ENCODE results near the gene CD8B.

Gene CD8B

DNA sequence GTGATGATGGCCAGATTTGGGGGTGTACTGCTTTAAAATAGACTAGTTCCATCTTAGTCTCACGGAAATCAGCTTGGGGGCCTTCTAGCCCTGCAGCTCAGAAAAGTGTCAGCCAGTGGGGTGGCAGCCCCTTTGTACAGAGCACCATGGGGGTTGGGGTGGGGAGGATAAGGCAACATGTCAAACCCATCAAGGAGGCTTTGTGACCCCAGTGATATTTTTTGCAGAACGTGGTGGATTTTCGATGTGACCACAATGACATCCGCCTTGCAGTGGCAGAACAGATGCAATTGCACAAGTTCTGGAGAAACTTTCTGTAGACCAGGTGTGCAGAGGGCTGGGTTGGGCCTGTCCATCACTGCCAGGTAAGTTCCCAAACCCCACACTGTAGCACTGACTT is 67.9 kb downstream of the CD8B start:
- DNase-seq = no peak

DNA sequence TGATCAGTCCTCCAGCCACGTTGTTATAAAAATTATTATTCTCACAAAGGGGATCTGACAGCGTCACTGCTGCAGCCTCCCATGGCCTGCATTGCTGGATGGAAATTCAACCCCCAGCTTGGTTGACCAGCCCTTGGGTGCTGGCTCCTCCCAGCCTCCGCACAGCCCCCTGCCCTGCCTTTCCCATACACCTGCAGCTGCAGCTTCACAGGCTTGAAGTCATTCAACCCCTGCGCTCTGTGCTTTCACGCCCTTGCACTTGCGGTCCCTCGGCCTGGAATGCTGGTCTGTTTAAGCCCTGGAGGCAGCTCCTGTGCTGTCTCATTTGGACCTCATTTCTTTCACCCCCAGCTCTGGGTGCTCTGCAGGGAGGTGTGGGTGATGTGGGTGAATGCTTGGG is 70.1 kb downstream of the CD8B start:
- no peak for DNase-seq

DNA sequence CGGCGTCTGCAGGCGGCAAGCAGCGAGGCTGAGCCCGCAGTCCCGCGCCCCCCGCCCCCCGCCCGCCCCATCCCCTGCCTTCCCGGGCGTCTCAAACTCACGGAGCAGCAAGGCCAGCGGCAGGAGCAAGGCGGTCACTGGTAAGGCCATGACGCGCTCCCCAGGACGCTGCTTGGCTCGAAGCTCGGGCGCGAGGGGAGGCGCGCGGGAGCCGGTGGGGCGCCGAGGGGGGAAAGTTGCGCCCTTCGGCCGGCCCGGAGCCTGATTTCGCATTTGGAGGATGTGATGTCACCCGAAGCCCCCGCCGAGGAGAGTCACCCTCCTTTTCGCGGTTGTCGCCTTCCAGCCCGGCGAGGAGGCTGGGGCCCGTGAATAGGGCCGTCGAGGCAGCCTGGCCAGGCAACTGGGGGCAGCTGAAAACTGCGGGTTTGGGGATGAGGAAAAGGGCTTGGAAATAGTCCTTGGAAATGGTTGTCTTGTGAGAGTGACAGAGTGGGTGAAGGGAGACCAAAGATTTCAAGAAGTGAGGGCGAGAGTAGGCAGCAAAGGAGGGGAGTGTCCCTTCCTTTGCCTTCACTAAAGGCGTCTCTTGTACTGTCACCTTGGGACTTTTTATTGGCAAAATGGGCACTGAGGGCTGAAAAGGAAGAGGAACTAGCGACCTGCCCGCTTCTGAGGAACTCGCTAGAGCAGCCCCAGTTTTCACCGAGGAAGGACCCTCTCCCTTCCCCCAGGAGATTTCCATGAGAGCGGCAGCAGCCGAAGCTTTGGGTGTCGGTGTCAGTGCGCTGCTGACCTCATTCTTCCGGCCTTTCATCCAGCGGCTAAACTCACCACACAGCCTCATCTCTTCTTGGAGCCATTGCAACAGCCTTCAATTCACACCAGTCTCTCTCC is 70.8 kb downstream of the CD8B start, which contains the start of gene CD8A:
Gene CD8A, minus strand, starts transcription at position 238 of the 897 bp plus-strand sequence. Its CDS starts 88 bp downstream, at position 150.
- peak; percentile 24 for DNase-seq

DNA sequence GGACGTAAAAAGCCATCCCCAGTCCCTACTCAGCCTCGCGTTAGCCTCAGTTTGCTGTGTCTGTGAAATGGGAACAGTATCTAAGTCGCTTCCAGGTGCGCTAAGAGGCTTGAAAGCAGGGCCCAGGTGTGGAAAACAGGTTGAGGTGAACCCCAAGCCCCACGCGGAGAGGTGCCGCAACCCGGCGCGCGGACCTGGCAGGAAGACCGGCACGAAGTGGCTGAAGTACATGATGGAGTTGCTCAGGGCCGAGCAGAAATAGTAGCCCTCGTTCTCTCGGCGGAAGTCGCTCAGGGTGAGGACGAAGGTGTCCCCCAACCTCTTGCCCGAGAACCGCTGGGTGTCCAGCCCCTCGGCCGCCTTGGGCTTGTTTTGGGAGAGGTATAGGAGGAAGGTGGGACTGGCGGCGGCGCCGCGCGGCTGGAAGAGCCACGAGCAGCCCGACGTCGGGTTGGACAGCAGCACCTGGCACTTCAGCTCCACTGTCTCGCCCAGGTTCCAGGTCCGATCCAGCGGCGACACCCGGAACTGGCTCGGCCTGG is 71.5 kb downstream of the CD8B start:
- no peak for DNase-seq

DNA sequence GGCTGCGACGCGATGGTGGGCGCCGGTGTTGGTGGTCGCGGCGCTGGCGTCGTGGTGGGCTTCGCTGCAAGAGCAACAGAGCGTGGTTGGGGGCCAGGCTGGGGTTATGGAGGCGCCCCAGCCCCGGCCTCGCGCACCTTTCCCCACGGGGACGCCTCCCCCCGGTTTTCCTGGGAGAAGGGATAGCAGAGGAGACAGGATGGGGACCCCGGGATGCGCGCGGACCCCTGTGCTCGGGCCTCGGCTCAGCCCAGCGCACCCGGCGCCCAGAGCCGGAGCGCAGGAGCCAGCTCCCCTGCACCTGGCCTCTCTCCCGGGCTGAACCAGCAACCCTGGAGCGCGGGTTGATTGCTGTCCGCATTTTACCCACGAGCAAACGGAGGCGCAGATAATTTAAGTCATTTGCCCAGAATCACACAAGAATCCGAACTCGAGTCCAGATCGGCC is 72.0 kb downstream of the CD8B start:
- no peak for DNase-seq

DNA sequence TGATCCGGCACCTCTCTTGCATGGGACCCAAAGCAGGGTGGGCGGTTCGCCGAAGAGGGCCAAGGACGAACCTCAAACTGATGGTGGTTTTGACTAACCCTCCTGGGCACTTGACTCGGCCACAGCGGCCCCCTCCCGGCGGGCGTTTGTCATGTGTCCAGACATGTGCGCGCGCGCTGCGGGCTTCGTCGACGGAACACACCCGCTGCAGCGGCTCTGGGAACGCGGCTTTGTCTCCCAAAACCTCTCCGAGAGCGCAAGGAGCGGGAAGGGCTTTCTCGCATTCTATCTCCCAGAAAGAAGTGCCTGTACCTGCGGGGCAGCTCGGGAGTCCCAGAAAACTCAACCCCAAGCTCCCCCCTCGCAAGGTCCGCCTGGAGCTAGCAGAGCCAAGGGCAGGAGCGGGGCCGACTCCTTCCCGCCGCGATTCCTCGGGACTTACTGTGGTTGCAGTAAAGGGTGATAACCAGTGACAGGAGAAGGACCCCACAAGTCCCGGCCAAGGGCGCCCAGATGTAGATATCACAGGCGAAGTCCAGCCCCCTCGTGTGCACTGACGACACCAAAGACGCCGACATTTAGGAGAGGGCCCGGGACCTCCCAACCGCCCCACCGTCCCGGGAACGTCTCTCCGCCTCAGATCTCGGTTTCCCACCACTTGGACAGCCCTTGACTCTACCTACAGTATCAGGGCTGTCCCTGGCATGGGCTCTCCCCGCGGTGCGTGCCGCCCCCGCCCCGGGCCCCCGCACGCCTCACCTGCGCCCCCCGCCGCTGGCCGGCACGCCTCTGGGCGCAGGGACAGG is 72.6 kb downstream of the CD8B start:
- DNase-seq = no peak

DNA sequence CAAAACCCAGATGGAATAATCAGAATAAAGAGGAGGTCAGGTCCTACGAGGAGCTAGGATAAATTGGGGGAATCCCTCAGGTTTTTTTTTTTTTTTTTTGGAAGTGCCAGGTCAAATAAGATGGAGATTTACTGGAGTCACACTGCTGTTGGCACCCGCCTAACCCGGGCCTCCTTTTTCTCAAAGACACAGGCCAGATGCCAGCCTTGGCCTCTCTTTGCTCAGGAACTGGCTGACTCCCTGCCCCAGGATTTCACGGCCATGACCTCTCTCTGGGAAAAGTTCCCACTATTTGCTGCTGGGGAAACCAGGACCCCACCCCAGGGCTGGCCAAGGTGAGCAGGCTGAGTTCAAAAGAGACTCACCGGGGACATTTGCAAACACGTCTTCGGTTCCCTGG is 73.5 kb downstream of the CD8B start:
- no peak for DNase-seq

DNA sequence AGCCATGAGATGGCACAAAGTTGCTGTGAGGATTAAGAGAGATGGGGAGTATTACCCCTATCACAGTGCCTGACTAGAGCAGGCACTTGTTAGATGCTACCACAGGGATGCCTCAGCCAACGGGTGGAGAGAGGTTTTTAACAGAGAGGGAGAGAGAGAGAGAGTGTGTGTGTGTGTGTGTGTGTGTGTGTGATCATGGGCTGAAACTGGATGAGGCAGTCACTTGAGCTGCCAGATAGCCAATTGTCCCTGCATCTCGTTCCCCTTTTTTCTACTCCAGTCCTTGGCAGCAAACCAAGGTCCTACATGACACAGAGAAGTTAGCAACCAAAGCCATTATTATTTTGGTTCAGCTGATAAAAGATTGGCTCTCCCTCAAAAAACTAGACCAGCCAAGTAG is 74.0 kb downstream of the CD8B start:
- no peak for DNase-seq

DNA sequence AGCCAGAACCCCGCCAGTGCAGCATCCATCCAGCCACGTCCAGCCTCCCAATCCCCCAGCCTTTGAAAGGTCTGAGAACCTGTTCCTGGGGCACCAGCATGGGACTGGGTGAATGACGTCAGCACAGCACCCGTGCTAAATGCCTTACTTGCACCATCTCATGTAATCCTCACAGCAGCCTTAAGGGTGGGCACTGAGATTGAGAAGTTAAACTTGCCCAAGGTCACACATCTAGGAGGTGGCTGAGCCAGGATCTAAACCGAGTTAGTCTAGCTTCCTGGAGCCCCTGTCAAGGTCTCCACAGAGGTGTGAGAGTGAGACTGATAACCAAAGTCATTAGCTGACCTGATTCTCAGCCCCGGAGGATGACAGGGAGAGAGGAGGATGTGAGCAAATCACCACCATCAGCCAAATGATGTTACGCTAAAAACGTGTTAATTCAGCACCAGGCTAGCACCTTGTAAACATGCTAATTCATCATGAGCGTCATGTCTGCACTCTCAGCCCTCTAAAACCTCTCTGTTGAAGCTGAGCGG is 75.6 kb downstream of the CD8B start:
- DNase-seq = no peak

DNA sequence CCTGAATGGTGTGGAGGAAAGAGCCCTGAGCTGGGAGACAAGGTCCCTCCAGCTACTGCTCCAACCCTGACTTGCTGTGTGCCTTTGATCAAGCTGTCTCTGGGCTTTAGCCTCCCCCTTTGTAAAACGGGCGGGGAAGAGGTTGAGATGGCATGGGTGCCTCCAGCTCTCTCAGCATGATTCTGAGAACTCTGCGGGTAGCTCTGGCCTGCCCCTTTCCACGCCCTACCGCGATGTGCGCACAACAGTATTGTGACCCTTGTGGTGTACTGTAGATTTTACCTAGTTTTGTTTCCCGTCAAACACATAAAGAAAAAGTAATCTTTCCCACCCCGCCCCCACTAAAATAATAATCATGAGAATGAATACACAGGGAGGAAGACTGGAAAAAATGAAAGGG is 76.2 kb downstream of the CD8B start:
- no peak for DNase-seq

DNA sequence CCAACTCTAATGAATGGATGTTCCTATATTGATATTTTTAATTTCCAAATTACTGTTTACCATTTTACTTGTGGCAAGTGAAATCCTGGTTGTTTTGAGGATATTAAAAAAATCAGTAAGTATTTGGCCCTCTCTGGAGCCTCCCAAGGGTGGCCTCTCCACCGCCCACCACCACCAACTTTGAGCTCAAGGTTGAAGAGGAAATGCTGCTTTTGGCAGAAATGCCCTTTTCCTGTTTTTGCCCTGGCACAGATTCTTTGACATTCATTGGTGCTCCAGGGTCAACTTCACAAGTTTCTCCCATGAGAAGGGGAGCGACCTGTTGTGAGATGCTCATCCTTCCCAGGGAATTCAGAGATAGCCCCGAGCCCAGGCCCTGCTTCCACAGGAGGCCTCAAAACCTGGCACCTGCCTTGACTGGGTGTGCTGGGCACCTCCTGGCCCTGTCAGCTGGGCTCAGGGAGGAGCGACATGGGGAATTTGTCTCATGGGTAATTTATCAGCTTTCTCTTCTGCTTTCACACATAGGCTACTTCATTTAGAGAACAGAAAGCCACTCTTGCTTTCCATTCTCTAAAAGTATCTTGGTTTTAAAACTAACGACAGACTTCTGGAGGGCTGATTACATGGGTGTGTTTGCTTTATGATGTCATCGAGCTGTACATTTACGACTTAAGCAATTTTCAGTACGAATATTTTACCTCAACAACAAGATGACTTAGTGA is 77.9 kb downstream of the CD8B start:
- DNase-seq = no peak

DNA sequence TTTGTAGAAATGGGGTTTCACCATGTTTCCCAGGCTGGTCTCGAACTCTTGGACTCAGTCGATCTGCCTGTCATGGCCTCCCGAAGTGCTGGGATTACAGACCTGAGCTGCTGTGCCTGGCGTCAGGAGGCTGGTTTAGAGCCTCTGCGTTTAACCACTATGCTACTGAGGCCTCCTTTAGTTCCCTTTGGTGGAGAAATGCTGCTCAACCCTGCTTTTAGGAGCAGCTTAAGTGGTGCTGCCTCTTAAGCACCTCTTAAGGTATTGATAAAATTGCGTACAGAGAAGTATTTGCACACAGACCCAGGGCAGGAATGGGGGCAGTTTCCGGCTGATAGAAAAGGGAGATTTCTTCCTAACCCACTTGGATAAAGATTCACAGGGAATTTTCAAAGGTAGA is 78.9 kb downstream of the CD8B start:
- no peak for DNase-seq

DNA sequence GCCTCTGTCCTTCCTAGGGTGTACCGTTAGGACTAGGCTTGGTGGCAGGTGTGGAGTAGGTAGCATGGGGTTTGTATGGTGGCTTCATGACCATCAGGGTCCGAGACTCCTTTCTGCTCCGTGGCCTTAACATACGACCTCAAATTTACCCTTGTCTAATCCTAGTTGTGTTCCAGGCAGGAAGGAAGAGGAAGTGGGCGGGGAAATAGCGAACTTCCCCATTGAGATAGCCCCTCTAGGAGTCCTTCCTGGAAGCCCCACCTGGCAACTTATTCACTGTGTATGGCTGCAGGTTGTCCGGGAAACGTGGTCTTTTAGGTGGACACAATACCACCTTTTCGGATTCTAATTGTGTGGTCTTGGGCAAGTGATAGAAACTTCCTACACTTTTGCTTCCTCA is 80.3 kb downstream of the CD8B start:
- DNase-seq = no peak

DNA sequence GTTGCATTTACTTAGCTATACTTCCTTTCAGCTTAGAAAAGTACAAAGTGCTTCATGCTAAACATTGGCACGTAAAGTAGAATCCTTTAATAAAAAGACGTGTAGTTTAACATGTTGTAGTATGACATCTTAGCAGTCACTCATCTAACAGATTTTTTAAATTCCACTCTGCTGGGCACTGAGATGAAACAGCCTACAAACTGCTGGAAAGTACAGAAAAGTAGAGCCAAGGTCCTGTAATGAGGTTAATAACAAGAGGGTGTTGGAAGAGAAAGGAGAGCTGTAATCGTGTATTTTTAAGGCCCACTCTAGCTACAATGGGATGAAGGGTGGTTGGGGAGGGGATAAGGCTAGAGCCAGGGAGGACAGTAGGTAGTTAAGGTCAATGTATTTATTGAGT is 81.7 kb downstream of the CD8B start:
- DNase-seq = no peak

DNA sequence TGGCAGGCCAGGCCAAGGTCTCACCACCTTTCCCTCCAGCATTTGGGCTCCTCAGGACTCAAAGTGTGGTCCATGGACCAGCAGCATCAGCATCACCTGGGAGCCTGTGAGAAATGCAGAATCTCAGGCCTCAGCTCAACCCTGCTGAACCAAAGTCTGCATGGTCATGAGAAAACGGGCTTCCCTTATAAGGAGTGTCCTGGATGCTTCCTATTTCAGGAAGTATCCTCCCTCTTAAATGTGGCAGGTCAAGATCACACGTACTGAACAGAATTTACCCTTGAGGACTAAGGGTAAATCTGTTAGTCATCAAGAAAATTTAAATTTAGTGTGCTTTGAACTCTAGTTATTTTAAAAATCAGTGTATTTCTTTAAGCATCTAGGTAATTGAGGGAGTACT is 82.7 kb downstream of the CD8B start:
- DNase-seq = no peak

DNA sequence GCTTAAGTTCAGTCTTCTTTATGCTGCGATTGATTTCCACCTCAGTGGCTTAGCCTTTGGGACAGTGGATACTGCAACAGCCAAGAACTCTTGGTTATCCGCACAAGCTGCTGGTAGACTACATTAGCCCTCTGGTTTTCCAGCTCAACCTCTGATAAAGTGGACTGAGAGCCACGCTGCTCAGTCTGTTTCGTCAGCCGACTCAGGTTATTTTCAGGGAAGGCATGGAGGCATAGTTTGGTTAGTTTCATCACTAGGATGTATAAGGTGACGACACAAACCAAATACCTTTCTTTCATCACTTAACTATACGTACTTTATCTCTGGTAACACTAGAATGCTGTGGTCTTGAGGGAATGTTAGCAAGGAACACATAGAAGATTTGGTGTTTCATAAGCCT is 85.2 kb downstream of the CD8B start:
- DNase-seq = no peak

DNA sequence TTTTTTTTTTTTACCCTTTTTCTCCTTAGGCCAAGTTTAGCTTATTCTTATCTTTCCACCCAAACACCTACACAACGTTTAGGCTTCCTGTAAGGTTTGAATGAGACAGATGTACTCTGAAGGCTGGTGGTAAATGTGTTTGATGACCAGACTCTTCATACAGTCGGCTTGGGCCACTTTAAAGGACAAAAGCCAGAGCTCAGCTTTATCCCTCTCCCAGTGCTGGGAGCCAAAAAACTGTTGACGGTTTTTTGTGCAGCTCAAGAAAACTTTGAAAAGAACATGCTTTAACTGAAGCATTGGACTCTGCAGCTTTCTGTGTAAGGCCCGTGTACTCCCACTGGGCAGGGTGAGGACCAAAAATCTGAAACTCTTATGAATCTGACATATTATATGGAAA is 86.3 kb downstream of the CD8B start:
- no peak for DNase-seq

DNA sequence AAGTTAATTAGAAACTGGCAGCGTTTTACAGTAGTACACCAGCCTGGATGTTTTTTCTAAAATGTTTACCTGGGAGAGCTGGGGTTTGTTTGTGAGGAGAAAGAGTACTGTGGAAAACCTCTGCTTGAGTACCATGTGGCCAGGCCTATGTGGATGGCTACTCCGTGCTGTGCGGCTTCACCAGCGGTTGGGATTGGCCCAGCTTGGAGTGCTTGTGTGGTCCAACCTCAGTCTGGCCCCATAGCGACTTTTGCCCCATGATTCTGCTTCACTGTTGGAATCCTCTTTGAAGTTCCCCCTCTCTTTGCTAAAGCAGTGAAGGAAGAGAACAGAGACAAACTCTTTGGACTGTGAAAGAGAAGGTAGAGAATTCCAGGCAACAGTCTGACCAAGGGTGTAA is 86.8 kb downstream of the CD8B start:
- DNase-seq = no peak

DNA sequence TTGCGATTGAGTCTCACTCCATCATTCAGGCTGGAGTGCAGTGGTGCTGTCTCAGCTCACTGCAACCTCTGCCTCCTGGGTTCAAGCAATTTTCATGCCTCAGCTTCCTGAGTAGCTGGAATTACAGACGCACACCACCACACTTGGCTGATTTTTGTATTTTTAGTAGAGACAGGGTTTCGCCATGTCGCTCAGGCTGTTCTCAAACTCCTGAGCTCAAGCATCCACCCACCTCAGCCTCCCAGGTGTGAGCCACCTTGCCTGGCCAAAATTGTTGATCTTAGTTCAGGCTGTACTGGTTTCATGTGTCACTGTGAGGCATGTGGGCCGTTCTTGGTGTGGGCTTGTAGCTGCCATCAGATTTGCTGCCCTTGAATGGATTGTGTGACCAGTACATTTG is 89.1 kb downstream of the CD8B start:
- DNase-seq = no peak

DNA sequence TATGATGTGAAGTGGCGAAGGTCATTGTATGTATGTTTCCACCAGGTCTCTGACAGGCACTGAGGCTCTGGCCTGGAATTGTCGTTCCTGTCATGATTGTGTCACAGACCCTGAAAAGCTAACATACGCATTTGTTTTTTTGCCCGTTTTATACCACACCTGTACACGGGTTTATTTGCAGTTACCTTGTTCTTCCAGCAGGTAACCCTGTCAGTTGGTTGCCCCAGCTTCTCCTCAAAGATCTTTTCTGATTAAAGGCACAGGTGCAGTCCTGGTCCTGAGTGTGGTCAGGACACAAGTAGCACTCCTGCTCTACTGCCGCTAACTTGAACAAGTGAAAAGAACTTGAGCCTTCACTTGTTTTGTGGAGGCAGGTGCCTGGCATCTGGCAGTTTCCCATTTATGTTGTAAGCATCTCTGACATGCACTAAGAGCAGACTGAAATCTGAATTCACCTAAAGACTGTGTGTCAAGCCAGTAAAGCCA is 90.8 kb downstream of the CD8B start:
- no peak for DNase-seq

DNA sequence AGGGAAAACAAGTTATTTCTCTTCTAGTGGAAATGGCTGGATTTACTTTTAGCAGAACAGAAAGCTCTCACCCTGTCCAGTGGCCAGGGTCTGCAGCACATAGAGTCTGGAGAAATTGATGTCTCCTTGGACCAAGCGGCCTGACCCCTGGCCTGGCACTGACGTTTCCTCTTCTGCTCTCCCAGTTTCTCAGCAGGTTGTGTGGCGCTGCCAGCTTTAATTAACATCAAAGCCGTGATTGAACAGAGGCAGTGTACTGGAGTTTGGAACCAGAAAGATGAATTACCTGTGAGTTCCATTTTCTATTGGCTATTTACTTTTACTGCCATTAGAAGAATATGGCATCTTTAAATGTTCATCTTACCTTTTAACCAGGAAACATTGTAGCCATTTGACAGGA is 91.8 kb downstream of the CD8B start:
- no peak for DNase-seq

DNA sequence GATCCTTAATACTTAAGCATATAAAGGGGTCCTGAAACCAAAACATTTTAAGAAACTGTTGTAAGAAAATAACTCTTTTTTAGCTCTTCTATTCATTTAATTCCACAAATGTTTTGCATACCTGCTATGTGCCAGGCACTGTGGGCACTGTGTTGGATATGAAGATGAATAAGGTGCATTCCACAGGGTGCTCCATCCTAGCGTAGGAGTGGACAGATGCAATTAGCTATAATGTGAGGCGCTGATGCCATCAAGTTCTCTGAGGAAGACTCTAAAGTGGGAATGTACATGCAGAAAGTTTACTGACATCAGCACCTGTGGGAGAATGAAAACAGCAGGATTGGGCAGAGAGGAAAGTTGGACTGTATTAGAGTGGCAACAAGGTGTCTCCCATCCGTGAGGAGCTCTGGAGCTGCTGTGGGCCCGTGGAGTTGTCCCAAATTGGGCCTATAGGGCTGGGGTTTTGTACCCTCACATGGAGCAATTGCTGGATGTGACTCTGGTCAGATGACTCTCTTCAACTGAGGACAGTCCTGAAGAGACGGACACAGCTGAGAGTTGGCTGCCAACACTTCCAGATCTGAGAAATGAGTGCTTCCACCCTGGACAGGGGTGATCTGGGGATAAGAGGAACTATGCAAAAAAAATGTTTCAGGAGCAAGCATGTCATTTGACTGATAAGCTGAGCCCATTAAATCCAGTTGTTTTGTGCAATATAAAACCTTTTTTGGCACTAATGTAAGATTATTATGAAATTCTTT is 93.3 kb downstream of the CD8B start:
- no peak for DNase-seq
